Smooth muscle cell (in vitro differentiated cells): ENCODE results near the gene OAS2. TPM values are rescaled to one million over a fixed set of nuclear protein-coding genes. Genes with fewer than 3 reads are reported as not detected.

ENCODE experiments used
- polyA plus RNA-seq: library from polyadenylated mRNA; unstranded; fragments of >200 nt; fragmentation: Nextera tagmentation; extraction: Ambion mirVana; gene quantifications from 2 replicates; pipeline ENCODE4 v1.2.1, GENCODE V29; 2016
- total RNA-seq: library from RNA; depleted of rRNA; stranded (reverse); fragments of >200 nt; gene quantifications from 2 replicates; pipeline ENCODE4 v1.2.3, GENCODE V29; 2014

The OAS2 gene
- total and polyA plus RNA-seq, 2 experiments from 2014 or later, result not detected

Other genes with a start within 250 kb of the OAS2 start
- not detected in 2 replicates for gene RPH3A, start 186.8 kb upstream of the OAS2 start, total RNA-seq
- not detected in 2 replicates for gene RPH3A, start 186.8 kb upstream of the OAS2 start, polyA plus RNA-seq
- not detected in 2 replicates for gene OAS1, start 71.6 kb upstream of the OAS2 start, total RNA-seq
- 0.27 TPM in 1 of 2 replicates, not detected in the other for gene OAS1, start 71.6 kb upstream of the OAS2 start, polyA plus RNA-seq
- gene OAS3, start 40.0 kb upstream of the OAS2 start, total RNA-seq, result 0.13 and 1.1 TPM in 2 replicates
- gene OAS3, start 40.0 kb upstream of the OAS2 start, polyA plus RNA-seq, result 1.9 TPM in 1 of 2 replicates, not detected in the other
- 0.09 and 0.13 TPM in 2 replicates for gene DTX1, start 78.2 kb downstream of the OAS2 start, total RNA-seq
- 1.1 TPM in 1 of 2 replicates, not detected in the other for gene DTX1, start 78.2 kb downstream of the OAS2 start, polyA plus RNA-seq
- gene RASAL1, start 157.2 kb downstream of the OAS2 start, total RNA-seq, result not detected in 2 replicates
- gene RASAL1, start 157.2 kb downstream of the OAS2 start, polyA plus RNA-seq, result not detected in 2 replicates
- gene CFAP73, start 171.2 kb downstream of the OAS2 start, total RNA-seq, result not detected in 2 replicates
- gene CFAP73, start 171.2 kb downstream of the OAS2 start, polyA plus RNA-seq, result not detected in 2 replicates
- 19.3 and 39.3 TPM in 2 replicates for gene DDX54, start 207.0 kb downstream of the OAS2 start, total RNA-seq
- 28.3 and 32.5 TPM in 2 replicates for gene DDX54, start 207.0 kb downstream of the OAS2 start, polyA plus RNA-seq
- 9.1 and 9.6 TPM in 2 replicates for gene RITA1, start 207.2 kb downstream of the OAS2 start, total RNA-seq
- 12.2 and 14.0 TPM in 2 replicates for gene RITA1, start 207.2 kb downstream of the OAS2 start, polyA plus RNA-seq
- 12.1 and 12.9 TPM in 2 replicates for gene TPCN1, start 242.9 kb downstream of the OAS2 start, total RNA-seq
- 29.2 and 29.6 TPM in 2 replicates for gene TPCN1, start 242.9 kb downstream of the OAS2 start, polyA plus RNA-seq